Ramos (cell line): ENCODE results near the gene TMEM87B.
"Not testable (repeated sequence)": the region's sequence is repeated elsewhere in the genome, so short reads cannot be mapped to it uniquely, and the experiment has no call there.

Experiments used
- in situ Hi-C: fragments of 300-500 bp; cut with MboI; formaldehyde crosslinking; loops from one replicate; pipeline ENCODE4 v1.14.3; 2022; ENCODE audit warnings: low sequenced_read_pairs; ENCODE audit not compliant: unreplicated experiment

TMEM87B gene

GRCh38 chr2:112110966-112111365 lies 55.9 kb downstream of the TMEM87B start:
- in situ Hi-C loops: no loop called here

- in situ Hi-C loops: not testable (repeated sequence)
Measured at GRCh38 chr2:112113354-112113753, 58.3 kb downstream of the TMEM87B start.

DNA sequence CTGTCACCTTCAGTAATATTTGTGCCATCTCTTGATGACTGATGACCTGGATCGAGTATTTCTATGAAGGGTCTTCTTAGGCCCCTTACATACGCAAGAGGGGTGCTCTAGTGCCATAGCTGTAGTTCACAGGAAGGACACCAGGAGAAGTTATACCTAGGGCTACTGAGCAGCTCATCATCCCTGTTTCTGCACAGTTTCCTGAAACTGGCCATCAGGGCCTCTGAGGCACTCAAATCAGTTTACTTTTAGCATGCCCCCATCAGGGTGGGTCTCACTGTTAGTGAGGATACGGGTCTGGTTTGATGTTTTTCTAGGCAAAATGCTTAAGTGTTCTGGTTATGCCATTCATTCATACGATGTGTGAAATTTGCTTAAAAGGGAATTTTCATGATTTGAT lies 63.1 kb downstream of the TMEM87B start:
- in situ Hi-C loops: no loop called here

GRCh38 chr2:112121682-112122254 lies 66.7 kb downstream of the TMEM87B start:
- in situ Hi-C loops: no loop called here

DNA sequence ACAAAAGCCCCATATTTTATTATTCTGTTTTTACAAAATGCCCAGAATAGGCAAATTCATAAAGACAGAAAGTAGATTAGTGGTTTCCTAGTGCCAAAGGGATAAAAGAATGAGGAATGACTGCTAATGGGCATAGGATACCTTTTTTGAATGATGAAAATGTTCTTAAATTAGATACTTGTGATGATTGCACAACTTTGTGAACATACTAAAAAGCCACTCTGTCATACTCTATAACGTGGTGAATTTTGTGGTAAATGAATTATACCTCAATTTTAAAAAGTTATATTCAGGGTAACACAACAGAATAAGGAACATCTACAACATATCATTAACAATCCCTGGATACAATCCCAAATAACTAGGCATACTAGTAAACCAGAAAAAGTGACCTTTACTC lies 74.0 kb downstream of the TMEM87B start:
- in situ Hi-C loops: no loop called here

DNA sequence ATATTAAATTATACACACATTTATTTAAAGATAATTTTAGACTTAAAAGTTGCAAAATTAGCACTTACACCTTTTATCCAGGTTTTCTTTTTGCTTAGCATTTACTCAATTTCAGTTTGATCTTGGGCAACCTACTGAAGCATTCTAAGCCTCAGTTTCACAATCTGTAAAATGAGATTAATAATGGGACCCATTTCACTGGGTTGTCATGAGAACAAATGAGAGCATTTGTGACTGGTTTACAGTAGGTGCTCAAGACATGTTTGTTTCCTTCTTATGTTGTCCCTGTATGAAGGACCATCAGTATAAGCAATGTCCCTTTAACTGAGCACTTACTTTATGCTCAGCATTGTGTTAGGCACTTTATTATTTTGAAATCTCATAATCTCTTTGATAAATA lies 78.3 kb downstream of the TMEM87B start:
- in situ Hi-C loops: no loop called here

GRCh38 chr2:112134120-112134519 lies 79.1 kb downstream of the TMEM87B start:
- in situ Hi-C loops: no loop called here

- in situ Hi-C loops: no loop called here
Measured at GRCh38 chr2:112136096-112136495, 81.0 kb downstream of the TMEM87B start.

DNA sequence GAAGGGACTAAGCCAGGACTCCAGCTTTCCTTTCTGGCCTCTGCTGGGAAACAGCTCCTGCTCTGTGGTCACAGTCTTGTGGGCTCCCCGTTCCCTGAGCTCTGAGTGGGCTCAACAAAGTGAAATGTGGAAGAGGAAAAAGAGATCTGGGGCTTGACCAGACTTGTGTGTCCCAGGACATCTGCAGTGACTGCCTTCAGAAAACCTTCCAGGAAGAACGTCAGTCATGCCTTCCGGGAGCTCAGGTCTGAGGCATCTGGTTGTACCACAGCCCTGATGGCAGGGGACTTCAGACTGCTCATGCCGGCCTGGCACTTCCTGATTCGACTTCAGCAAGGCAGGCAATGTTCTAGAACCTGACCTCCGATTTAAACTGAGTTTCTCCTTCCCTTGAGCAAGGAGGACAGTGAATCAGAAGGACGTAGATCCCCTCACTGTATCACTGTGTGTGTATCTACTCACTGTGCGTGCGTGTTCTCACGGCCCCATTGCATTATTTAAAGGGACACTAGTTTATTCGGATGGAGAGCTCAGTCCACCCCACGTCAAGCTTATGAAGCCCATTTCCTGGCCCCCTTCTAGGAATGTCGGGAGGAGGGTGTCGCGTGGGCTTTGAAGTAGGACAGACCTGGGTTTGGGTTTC lies 82.6 kb downstream of the TMEM87B start:
- in situ Hi-C loops: no loop called here

- in situ Hi-C loops: no loop called here
Measured at GRCh38 chr2:112138159-112139032, 83.3 kb downstream of the TMEM87B start, which contains the start of gene FBLN7. FBLN7 (plus strand) TSS chr2:112138385; CDS start chr2:112138656, 271 bp downstream.

DNA sequence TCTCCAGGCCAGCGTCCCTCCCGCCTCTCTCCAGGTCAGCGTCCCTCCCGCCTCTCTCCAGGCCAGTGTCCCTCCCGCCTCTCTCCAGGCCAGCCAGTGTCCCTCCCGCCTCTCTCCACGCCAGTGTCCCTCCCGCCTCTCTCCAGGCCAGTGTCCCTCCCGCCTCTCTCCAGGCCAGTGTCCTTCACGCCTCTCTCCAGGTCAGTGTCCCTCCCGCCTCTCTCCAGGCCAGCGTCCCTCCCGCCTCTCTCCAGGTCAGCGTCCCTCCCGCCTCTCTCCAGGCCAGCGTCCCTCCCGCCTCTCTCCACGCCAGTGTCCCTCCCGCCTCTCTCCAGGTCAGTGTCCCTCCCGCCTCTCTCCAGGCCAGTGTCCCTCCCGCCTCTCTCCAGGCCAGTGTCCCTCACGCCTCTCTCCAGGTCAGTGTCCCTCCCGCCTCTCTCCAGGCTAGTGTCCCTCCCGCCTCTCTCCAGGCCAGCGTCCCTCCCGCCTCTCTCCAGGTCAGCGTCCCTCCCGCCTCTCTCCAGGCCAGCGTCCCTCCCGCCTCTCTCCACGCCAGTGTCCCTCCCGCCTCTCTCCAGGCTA lies 84.1 kb downstream of the TMEM87B start:
- in situ Hi-C loops: not testable (repeated sequence)

DNA sequence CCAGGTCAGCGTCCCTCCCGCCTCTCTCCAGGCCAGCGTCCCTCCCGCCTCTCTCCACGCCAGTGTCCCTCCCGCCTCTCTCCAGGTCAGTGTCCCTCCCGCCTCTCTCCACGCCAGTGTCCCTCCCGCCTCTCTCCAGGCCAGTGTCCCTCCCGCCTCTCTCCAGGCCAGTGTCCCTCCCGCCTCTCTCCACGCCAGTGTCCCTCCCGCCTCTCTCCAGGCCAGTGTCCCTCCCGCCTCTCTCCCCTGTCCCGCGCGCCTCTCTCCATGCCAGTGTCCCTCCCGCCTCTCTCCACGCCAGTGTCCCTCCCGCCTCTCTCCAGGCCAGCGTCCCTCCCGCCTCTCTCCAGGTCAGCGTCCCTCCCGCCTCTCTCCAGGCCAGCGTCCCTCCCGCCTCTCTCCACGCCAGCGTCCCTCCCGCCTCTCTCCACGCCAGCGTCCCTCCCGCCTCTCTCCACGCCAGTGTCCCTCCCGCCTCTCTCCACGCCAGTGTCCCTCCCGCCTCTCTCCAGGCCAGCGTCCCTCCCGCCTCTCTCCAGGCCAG lies 84.7 kb downstream of the TMEM87B start:
- in situ Hi-C loops: not testable (repeated sequence)

- in situ Hi-C loops: no loop called here
Measured at GRCh38 chr2:112140205-112140802, 85.2 kb downstream of the TMEM87B start.

DNA sequence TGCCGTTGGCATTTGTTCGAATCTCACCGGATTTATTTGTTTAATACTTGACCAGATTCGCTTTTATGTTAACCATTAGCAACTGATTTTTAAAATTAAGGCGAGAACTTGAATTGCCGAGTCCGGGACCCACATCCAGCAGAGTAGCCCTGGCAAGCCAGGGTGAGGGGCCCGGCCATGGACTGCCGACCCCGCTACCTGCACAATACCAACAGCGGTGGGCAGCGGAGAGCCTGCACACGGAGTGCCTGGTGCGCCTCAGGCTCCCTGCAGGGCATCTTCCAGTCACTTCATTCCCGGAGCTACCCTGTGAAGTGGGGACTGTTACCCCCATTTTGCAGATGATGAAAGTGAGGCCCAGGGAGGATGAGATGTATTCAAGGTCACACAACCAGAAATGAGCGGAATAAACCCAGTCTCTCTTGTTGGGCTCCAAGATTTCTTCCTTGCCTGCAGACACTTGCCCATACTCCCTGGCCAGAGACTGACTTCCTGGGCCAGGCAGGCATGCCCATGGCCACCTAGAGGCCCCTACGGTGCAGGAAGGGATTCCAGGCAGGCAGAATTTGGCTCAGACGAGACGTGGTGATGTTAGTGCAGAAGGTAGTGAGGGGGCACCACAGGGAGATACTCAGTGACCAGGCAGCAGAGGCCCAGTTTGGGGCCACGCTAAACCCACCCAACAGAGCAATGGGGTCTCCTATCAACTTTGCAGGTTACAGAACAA lies 86.0 kb downstream of the TMEM87B start:
- in situ Hi-C loops: no loop called here

GRCh38 chr2:112141626-112142007 lies 86.5 kb downstream of the TMEM87B start:
- in situ Hi-C loops: no loop called here

DNA sequence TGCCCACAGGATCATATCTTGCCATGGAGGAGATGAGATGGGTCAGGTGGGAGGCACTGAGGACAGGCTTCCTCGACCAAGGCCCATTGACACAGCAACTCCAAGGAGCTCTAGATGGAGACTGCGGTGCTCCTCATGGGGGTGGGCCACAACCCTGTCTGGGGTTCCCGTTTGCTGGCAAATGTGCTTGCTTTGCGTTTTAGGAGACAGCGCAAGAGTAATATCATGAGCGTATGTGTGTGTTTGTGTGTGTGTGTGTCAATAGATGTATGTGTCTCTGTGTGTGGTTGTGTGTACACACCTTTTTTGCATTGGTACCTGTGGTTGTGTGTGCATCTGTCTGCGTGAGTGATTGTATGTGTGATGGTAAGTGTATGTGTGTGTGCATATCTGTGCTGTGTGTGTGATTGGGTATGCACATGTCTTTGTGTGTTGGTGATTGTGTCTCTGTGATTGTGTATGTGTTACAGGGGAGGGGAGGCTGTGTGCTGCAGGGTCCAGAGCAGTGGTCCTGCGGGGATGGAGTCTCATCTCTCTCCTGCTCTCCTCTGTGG lies 87.5 kb downstream of the TMEM87B start:
- in situ Hi-C loops: no loop called here

DNA sequence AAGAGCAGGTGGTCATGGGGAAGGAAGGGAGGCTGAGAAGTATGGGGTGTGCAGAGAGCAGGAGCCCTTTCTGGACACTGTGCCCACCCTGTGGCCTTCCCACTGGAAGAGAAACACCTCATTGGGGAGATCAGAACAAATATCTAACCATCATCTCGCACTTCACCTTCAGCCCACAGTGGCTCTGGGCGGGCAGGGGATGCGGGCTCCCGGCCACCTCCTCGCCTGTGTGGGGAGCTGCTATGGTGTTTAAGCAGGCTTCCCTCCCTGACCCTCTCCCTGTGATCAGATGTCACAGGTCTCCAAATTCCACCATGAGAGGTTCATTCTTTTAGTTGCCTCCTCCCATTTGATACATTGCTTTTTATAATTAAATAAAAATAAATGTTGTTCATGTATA lies 88.1 kb downstream of the TMEM87B start:
- in situ Hi-C loops: no loop called here

GRCh38 chr2:112144966-112145365 lies 89.9 kb downstream of the TMEM87B start:
- in situ Hi-C loops: no loop called here
